Gastroesophageal sphincter (tissue), 4 donors: ENCODE results near the gene KIF3A. TPM values are rescaled to one million over a fixed set of nuclear protein-coding genes. Genes with fewer than 3 reads are reported as not detected.

Experiments
- ATAC-seq: fragments of 150-250 bp; one replicate; pipeline ENCODE4 v1.9.1; 2016; ENCODE audit warnings: mild to moderate bottlenecking, moderate library complexity
- H3K27ac ChIP-seq, 4 donors: fragments of 200-600 bp; sonication (generic) in 3 of 4; 1 replicate in 3 of 4; 2 replicates in 1 of 4; pipeline ENCODE4 v1.5.1; 2016 to 2019
- H3K27me3 ChIP-seq: fragments of 200-600 bp; sonication (generic); one replicate; pipeline ENCODE4 v1.5.1; 2019
- H3K36me3 ChIP-seq, 2 donors: fragments of 200-600 bp; sonication (generic); one replicate each; pipeline ENCODE4 v1.5.1; 2019; ENCODE audit warnings: control low read depth in 1 of 2
- H3K4me1 ChIP-seq, 3 donors: fragments of 200-600 bp; sonication (generic); 1 replicate in 2 of 3; 2 replicates in 1 of 3; pipeline ENCODE4 v1.5.1; 2016 to 2019; ENCODE audit warnings: control low read depth in 2 of 3
- H3K4me3 ChIP-seq, 2 donors: fragments of 200-600 bp; sonication (generic); one replicate each; pipeline ENCODE4 v1.5.1; 2019; ENCODE audit warnings: mild to moderate bottlenecking in 1 of 2, moderate library complexity in 1 of 2
- H3K9me3 ChIP-seq, 3 donors: fragments of 200-600 bp; sonication (generic); one replicate each; pipeline ENCODE4 v1.5.1; 2017 to 2019; ENCODE audit warnings: control low read depth in 2 of 3
- EP300 ChIP-seq: sonication (generic); formaldehyde crosslinking; IDR thresholded peaks from one replicate; pipeline ENCODE4 v1.6.1; 2017; ENCODE audit warnings: antibody characterized with exemption, mild to moderate bottlenecking
- POLR2A ChIP-seq, 2 donors: fragments of 450-650 bp; IDR thresholded peaks; one replicate each; pipeline ENCODE4 v1.6.1; 2017; ENCODE audit warnings: antibody characterized with exemption in 2 of 2, mild to moderate bottlenecking in 2 of 2, moderate library complexity in 1 of 2
- POLR2AphosphoS5 ChIP-seq: sonication (generic); formaldehyde crosslinking; IDR thresholded peaks from one replicate; pipeline ENCODE4 v1.6.1; 2017; ENCODE audit warnings: antibody characterized with exemption
- WGBS, 2 donors: methylation state at CpG; one replicate each; pipeline ENCODE4 v1.1.5; 2018; ENCODE audit warnings: low coverage in 1 of 2; 5-methylcytosine and 5-hydroxymethylcytosine counted together
- total RNA-seq, 4 donors: library from RNA; depleted of rRNA; stranded (reverse); fragments of >200 nt; gene quantifications; one replicate each; pipeline ENCODE4 v1.1.0, GENCODE V29; 2016
- TF ChIP-seq, protein P1 (sequence below), 4 experiments: fragments of 200-600 bp in 2 of 4; fragments of 450-650 bp in 2 of 4; sonication (generic) in 1 of 4; IDR thresholded peaks; one replicate each; pipeline ENCODE4 v1.5.1; 2017 to 2019; ENCODE audit warnings: antibody characterized with exemption in 4 of 4, mild to moderate bottlenecking in 2 of 4, moderate library complexity in 2 of 4

KIF3A gene
- total RNA-seq, 4 donors from 2014 or later: 5.9 to 12.5 (median 7.7) TPM

DNA sequence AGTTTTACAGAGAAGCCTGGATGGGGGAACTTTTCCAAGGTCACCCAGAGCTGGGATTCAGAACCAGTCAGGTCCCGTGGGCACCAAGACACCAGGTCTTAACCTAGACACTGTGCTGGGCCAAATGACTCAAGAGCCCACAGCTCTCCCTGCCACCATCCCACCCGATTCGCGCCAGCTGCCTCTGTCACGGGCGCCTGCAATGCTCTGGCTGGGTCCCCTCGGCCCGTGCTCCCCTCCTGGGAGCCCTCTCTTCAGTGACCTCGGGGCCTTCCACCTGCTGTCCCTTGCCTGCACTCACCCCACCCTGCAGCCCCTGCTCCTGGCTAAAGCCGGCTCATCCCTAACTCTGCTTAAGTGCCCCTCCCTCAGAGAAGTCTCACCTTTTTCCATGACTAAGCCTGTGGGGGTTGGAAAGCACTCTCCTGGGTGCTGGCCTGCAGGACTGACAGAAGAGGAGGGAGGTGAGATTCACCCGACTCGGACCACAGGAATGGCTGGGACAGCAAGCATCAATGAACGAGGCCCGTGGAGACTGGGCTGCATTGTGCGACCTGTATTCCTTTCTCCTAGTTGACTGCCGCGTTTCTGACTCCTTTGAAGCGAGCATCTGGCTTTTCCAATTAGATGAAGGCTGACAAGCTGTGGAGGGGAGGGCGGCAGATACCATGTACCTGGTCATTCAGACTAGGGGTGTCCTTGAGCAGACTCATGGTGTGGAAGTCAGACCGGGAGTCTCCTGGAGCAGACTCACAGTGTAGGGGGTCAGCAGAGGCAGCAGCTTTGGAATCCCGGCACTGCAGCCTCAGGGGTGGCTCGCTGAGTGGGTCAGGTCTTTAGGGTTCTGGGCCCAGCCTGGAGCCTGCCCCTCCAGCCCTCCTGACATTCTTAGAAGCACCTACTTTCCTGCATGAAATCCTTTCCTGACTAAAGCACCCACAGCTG, 69.3 kb downstream of the KIF3A start:
- H3K4me3 ChIP-seq: no peak overlapping the region
- H3K27ac ChIP-seq: no peak overlapping the region
- no peaks in the 10 kb centered on the region for H3K36me3 ChIP-seq
- H3K9me3 ChIP-seq: no peaks in the 10 kb centered on the region
- no peaks in the 10 kb centered on the region for H3K27me3 ChIP-seq
- no peak for ATAC-seq
- no peaks in the 10 kb centered on the region for H3K4me1 ChIP-seq
- WGBS, 2 donors: 40 to 67% methylated on average over 1 to 3 of the region's 22 CpGs
- TF ChIP-seq POLR2AphosphoS5: no peak
- no peak for TF ChIP-seq POLR2A (IDR thresholded peaks at IDR 0.05)
- no peak for TF ChIP-seq EP300
- TF ChIP-seq, protein P1, sequence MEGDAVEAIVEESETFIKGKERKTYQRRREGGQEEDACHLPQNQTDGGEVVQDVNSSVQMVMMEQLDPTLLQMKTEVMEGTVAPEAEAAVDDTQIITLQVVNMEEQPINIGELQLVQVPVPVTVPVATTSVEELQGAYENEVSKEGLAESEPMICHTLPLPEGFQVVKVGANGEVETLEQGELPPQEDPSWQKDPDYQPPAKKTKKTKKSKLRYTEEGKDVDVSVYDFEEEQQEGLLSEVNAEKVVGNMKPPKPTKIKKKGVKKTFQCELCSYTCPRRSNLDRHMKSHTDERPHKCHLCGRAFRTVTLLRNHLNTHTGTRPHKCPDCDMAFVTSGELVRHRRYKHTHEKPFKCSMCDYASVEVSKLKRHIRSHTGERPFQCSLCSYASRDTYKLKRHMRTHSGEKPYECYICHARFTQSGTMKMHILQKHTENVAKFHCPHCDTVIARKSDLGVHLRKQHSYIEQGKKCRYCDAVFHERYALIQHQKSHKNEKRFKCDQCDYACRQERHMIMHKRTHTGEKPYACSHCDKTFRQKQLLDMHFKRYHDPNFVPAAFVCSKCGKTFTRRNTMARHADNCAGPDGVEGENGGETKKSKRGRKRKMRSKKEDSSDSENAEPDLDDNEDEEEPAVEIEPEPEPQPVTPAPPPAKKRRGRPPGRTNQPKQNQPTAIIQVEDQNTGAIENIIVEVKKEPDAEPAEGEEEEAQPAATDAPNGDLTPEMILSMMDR (IDR thresholded peaks at IDR 0.05): no peak

DNA sequence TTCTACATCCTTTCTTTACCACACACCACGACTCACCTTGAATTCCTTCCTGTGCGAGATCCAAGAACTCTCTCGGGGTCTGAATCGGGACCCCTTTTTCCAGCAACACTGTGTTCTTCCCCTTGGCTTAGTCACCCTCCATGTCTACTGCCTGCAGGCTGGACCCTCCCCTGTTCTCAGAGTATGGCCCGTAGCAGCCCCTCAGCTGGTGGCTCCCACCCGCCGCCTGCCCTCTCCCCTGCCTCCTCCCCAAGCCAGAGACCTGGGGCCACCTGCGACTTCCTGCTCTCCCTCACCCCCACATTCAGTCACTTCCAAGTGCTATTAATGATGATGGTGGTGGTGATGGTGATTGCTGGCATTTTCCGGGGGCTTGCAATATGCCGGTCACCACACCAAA, 70.0 kb downstream of the KIF3A start:
- 92 to 93% methylated on average over 4 to 8 of the region's 10 CpGs for WGBS, 2 donors
- no peak overlapping the region for H3K4me3 ChIP-seq
- H3K9me3 ChIP-seq: no peaks in the 10 kb centered on the region
- no peaks in the 10 kb centered on the region for H3K36me3 ChIP-seq
- no peak overlapping the region for H3K27ac ChIP-seq
- TF ChIP-seq EP300: no peak
- no peak for TF ChIP-seq POLR2A (IDR thresholded peaks at IDR 0.05)
- TF ChIP-seq, protein P1 (IDR thresholded peaks at IDR 0.05): no peak
- TF ChIP-seq POLR2AphosphoS5: no peak
- no peaks in the 10 kb centered on the region for H3K27me3 ChIP-seq
- no peak for ATAC-seq
- no peaks in the 10 kb centered on the region for H3K4me1 ChIP-seq

DNA sequence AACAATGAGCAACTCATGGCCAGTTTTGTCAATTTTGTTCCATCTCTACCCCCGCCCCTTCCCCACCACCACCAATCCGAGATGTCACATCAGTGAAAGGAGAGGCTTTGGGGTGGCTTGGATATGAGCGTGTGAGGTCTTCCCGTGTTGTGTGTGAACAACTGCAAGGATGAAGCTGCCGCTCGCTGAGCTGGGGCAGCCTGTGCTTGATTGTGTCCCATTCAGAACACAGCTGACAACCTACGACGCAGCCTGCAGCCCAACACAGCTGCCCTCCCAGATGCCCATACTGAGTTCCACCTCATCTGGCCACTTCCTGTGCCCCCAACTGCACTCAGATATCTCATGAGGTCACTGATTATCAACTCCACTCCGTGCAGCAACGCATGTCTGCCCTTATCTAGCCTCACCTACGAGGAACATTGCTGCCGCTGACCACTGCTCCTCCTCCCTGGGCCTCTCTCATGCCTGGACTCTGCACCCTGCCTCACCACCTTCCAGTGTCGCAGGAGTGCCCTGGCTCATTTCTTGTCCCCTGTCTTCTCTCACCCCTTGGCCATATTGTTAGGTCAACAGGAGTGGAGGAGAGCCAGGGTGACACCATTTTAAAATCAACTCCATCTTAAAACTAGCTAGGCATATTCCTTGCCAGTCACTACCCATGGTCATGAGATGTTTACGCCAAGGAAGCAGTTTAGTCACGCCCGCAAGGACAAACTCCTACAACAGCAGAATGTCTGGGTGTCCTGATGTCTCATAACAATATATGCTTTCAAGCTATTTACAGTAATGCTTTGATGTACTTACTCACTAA, 70.8 kb downstream of the KIF3A start:
- ATAC-seq: no peak
- H3K27ac ChIP-seq: no peak overlapping the region
- H3K36me3 ChIP-seq: no peaks in the 10 kb centered on the region
- H3K27me3 ChIP-seq: no peaks in the 10 kb centered on the region
- no peak overlapping the region for H3K4me3 ChIP-seq
- H3K4me1 ChIP-seq: no peaks in the 10 kb centered on the region
- 73 to 87% methylated on average over 3 to 13 of the region's 16 CpGs for WGBS, 2 donors
- no peaks in the 10 kb centered on the region for H3K9me3 ChIP-seq
- TF ChIP-seq EP300 (no peak), POLR2A (IDR thresholded peaks at IDR 0.05) (no peak), POLR2AphosphoS5 (no peak)
- TF ChIP-seq, protein P1 (IDR thresholded peaks at IDR 0.05): no peak

DNA sequence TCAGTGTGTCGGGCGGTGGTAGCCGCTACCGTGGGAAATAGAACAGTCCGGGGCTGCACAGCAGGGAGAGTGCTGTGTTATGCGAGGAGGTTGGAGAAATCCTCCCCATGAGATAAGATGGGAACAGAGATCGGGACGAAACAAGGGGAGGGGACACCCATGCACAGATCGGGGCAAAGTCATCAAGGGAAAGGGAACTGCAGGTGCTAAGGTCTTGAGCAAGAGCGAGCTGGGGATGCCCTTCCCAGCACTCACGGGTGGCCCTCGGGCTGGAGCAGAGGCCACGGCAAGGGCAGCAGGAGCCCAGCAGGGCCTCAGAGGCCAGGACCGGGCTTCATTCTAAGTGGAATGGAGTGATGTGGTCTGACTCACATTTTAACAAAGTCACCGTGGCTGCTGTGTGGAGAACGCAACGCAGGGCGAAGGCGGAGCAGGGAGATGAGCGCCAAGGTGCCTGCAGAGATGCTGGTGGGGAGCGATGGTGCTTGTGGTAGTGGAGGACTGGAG, 71.7 kb downstream of the KIF3A start:
- Histone ChIP-seq H3K4me1 (no peaks in the 10 kb centered on the region), H3K27ac (no peak overlapping the region), H3K36me3 (no peaks in the 10 kb centered on the region), H3K4me3 (no peak overlapping the region), H3K27me3 (no peaks in the 10 kb centered on the region), H3K9me3 (no peaks in the 10 kb centered on the region)
- TF ChIP-seq, protein P1 (IDR thresholded peaks at IDR 0.05): no peak
- TF ChIP-seq EP300 (no peak), POLR2A (IDR thresholded peaks at IDR 0.05) (no peak), POLR2AphosphoS5 (no peak)
- no peak for ATAC-seq
- 88 to 91% methylated on average over 8 to 21 of the region's 21 CpGs for WGBS, 2 donors
